Keratinocyte (primary cell): ENCODE data around the gene BMS1. TPM values are rescaled to one million over a fixed set of nuclear protein-coding genes. Genes with fewer than 3 reads are reported as not detected.
A peak's percentile ranks its signal among the peaks of the same experiment; 100 is the strongest.

Experiments used
- DNase-seq: peaks from one replicate; pipeline ENCODE4 v3.0.0-alpha.2; 2011; ENCODE audit warnings: low read depth, missing footprints, low spot score
- FAIRE-seq: peaks from 2 replicates; lab custom pipeline; 2011; peaks lifted over from hg19 to GRCh38; lab: Jason Lieb, UNC
- H2AFZ ChIP-seq: 2 replicates; pipeline ENCODE4 v1.6.0; 2012; ENCODE audit warnings: low read length, control low read depth, inconsistent platforms; ENCODE audit not compliant: control insufficient read depth
- H3K27ac ChIP-seq: 2 replicates; pipeline ENCODE4 v1.5.1; 2011; ENCODE audit warnings: low read length; ENCODE audit not compliant: control insufficient read depth, insufficient read depth
- H3K27me3 ChIP-seq: 3 replicates; pipeline ENCODE4 v1.6.0; 2011; ENCODE audit warnings: low read length; ENCODE audit not compliant: control insufficient read depth, insufficient read depth; ENCODE audit errors: extremely low read depth
- H3K36me3 ChIP-seq, 2 experiments: 2 replicates in 1 of 2; 3 replicates in 1 of 2; pipeline ENCODE4 v1.5.1; 2011; ENCODE audit warnings: low read length in 2 of 2, mild to moderate bottlenecking in 1 of 2; ENCODE audit not compliant: control insufficient read depth in 2 of 2, insufficient read depth in 2 of 2; ENCODE audit errors: extremely low read depth in 1 of 2
- H3K4me1 ChIP-seq: 3 replicates; pipeline ENCODE4 v1.5.1; 2011; ENCODE audit warnings: low read length; ENCODE audit not compliant: control insufficient read depth, insufficient read depth; ENCODE audit errors: extremely low read depth
- H3K4me2 ChIP-seq: 3 replicates; pipeline ENCODE4 v1.6.0; 2011; ENCODE audit warnings: low read depth, low read length; ENCODE audit not compliant: control insufficient read depth, insufficient read depth; ENCODE audit errors: extremely low read depth
- H3K4me3 ChIP-seq, 3 experiments: fragments of 200-600 bp in 1 of 3; sonication (generic) in 1 of 3; 2 replicates in 2 of 3; 3 replicates in 1 of 3; pipeline ENCODE4 v1.5.1; 2011 to 2016; ENCODE audit warnings: low read length in 3 of 3, mild to moderate bottlenecking in 3 of 3, control low read depth in 2 of 3, inconsistent platforms in 1 of 3, low read depth in 1 of 3, mixed read lengths in 1 of 3, mixed run types in 1 of 3, moderate library complexity in 1 of 3; ENCODE audit not compliant: control insufficient read depth in 2 of 3, insufficient read depth in 2 of 3; ENCODE audit errors: extremely low read depth in 1 of 3
- H3K79me2 ChIP-seq: 2 replicates; pipeline ENCODE4 v1.6.0; 2012; ENCODE audit warnings: low read length; ENCODE audit not compliant: control insufficient read depth, insufficient read depth
- H3K9ac ChIP-seq: 3 replicates; pipeline ENCODE4 v1.6.0; 2011; ENCODE audit warnings: low read length; ENCODE audit not compliant: control insufficient read depth, insufficient read depth; ENCODE audit errors: extremely low read depth
- H3K9me1 ChIP-seq: 3 replicates; pipeline ENCODE4 v1.6.0; 2011; ENCODE audit warnings: low read length; ENCODE audit not compliant: control insufficient read depth, insufficient read depth; ENCODE audit errors: extremely low read depth
- H3K9me3 ChIP-seq: 2 replicates; pipeline ENCODE4 v1.5.1; 2012; ENCODE audit warnings: low read depth, low read length; ENCODE audit not compliant: control insufficient read depth
- H4K20me1 ChIP-seq: 3 replicates; pipeline ENCODE4 v1.6.0; 2011; ENCODE audit warnings: low read length; ENCODE audit not compliant: control insufficient read depth, insufficient read depth; ENCODE audit errors: extremely low read depth
- EZH2 ChIP-seq: IDR thresholded peaks from one replicate; pipeline ENCODE4 v1.6.1; 2012; ENCODE audit warnings: inconsistent platforms, mild to moderate bottlenecking, low read length, moderate library complexity
- dilution Hi-C: fragments of 300-500 bp; cut with MboI; formaldehyde crosslinking; loops from one replicate; pipeline ENCODE4 v1.7.0; 2020; ENCODE audit warnings: low sequenced_read_pairs; ENCODE audit not compliant: extremely low pct_ligation_motif_present
- polyA plus RNA-seq, 5 experiments: library from polyadenylated mRNA; depleted of rRNA in 3 of 5; stranded (reverse) in 3 of 5; stranded (forward) in 1 of 5; unstranded in 1 of 5; fragments of >200 nt; gene quantifications; 1 replicate in 1 of 5; 2 replicates in 3 of 5; 3 replicates in 1 of 5; pipeline versions ENCODE4 v1.2.1 to v1.2.3, GENCODE V29; 2011 to 2012; ENCODE audit warnings: missing spikeins in 2 of 5, low read depth in 1 of 5, low replicate concordance in 1 of 5
- TF ChIP-seq, protein P1 (sequence below), 3 experiments: IDR thresholded peaks in 1 of 3; conservative IDR thresholded peaks in 1 of 3; optimal IDR thresholded peaks in 1 of 3; 2 replicates in 2 of 3; 3 replicates in 1 of 3; pipeline versions ENCODE3 to v1.5.1; 2011; ENCODE audit warnings: low read length in 3 of 3, mild to moderate bottlenecking in 3 of 3, moderate library complexity in 2 of 3, control low read depth in 1 of 3, inconsistent platforms in 1 of 3; ENCODE audit not compliant: insufficient read depth in 2 of 3; ENCODE audit errors: extremely low read depth in 1 of 3

BMS1 gene
- polyA plus RNA-seq, 1 donor (not counting 4 experiments of a cell fraction or from before 2014, with no cell fraction given): 11.4 TPM

DNA sequence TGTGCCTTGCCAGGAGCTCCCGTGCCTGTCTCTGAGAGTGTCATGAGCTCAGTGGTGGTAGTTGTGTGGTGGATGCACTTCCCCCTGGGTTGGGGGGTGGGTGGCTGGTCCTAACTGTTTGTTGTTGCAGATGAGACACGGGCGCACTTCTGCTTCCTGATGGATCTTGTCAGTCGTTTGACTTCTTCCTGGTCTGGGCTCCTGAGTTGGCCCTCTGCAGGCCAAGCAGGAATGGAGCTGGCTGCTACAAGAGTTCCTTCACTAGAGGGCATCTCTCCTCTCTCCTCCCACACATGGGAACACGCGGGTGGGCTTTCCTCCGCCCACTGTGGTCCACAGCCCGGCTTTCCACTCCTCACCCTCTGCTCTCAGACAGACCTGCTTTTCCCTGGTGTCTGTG, 82.0 kb downstream of the BMS1 start:
- H4K20me1 ChIP-seq: no peaks in the 10 kb centered on the region
- H3K4me2 ChIP-seq: no peak overlapping the region
- no peak for DNase-seq

DNA sequence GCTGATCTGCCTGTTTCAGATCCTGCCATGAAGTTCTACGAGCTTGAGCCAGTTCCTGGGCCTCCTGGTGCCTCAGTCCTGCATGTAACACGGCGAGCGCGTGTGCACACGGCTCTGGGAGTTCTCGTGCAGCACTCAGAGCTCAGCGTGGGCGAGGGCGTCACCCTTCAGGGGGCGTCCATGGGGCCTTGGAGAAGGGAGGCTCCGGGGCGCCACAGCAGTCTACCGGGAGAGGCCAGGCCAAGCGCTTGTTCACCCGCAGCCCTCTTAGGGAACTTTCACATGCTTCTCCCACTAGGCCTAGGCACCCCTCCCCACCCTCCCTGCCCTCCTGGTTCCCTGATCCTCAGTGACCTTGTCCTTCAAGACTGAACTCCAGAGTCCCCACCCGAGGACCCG, 83.1 kb downstream of the BMS1 start:
- Histone ChIP-seq H3K9ac (no peak overlapping the region), H3K9me3 (no peaks in the 10 kb centered on the region), H3K4me1 (peaks cover 11% of the 10 kb centered on the region), H3K4me3 (no peak overlapping the region), H3K27ac (no peak overlapping the region), H2AFZ (no peak overlapping the region), H3K27me3 (no peaks in the 10 kb centered on the region), H3K9me1 (no peaks in the 10 kb centered on the region), H3K4me2 (peak overlapping the region; percentile 75), H3K79me2 (no peaks in the 10 kb centered on the region), H4K20me1 (no peaks in the 10 kb centered on the region), H3K36me3 (no peaks in the 10 kb centered on the region)
- DNase-seq (no peak), FAIRE-seq (no peak)
- no peak for TF ChIP-seq EZH2
- TF ChIP-seq, protein P1, sequence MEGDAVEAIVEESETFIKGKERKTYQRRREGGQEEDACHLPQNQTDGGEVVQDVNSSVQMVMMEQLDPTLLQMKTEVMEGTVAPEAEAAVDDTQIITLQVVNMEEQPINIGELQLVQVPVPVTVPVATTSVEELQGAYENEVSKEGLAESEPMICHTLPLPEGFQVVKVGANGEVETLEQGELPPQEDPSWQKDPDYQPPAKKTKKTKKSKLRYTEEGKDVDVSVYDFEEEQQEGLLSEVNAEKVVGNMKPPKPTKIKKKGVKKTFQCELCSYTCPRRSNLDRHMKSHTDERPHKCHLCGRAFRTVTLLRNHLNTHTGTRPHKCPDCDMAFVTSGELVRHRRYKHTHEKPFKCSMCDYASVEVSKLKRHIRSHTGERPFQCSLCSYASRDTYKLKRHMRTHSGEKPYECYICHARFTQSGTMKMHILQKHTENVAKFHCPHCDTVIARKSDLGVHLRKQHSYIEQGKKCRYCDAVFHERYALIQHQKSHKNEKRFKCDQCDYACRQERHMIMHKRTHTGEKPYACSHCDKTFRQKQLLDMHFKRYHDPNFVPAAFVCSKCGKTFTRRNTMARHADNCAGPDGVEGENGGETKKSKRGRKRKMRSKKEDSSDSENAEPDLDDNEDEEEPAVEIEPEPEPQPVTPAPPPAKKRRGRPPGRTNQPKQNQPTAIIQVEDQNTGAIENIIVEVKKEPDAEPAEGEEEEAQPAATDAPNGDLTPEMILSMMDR (optimal IDR thresholded peaks at IDR 0.05 in 1 of 3, IDR thresholded peaks at IDR 0.05 in 1 of 3, conservative IDR thresholded peaks at IDR 0.05 in 1 of 3; ENCODE audit: extremely low read depth in 1 of 3, insufficient read depth in 2 of 3, low read length in 3 of 3): no peak
- dilution Hi-C loops: no loop called here

More for the DNA sequence above, 82.0 kb downstream of the BMS1 start:
- dilution Hi-C loops: no loop called here
- H2AFZ ChIP-seq: peak overlapping the region; percentile 88
- no peaks in the 10 kb centered on the region for H3K9me3 ChIP-seq
- TF ChIP-seq, protein P1 (optimal IDR thresholded peaks at IDR 0.05 in 1 of 3, IDR thresholded peaks at IDR 0.05 in 1 of 3, conservative IDR thresholded peaks at IDR 0.05 in 1 of 3; ENCODE audit: extremely low read depth in 1 of 3, insufficient read depth in 2 of 3, low read length in 3 of 3): peak; percentile 43 to 87 (median 52)
- TF ChIP-seq EZH2: no peak
- no peaks in the 10 kb centered on the region for H3K27me3 ChIP-seq
- FAIRE-seq: no peak
- H3K27ac ChIP-seq: no peak overlapping the region
- no peaks in the 10 kb centered on the region for H3K36me3 ChIP-seq
- peaks cover 11% of the 10 kb centered on the region for H3K4me1 ChIP-seq
- H3K9me1 ChIP-seq: no peaks in the 10 kb centered on the region
- H3K9ac ChIP-seq: no peak overlapping the region
- H3K79me2 ChIP-seq: no peaks in the 10 kb centered on the region
- no peak overlapping the region for H3K4me3 ChIP-seq
